HepG2 (cell line): ENCODE data around the gene C9orf78. TPM values are rescaled to one million over a fixed set of nuclear protein-coding genes. Genes with fewer than 3 reads are reported as not detected.

ENCODE experiments used
- ATAC-seq: fragments of 200-7000 bp; cut with Tn5 transposase; 3 replicates; pipeline ENCODE4 v1.9.1; 2020; ENCODE audit warnings: mild to moderate bottlenecking, moderate library complexity
- BruUV-seq: library from RNA; stranded (reverse); fragments of 400-500 nt; replicated peaks from 2 replicates; lab custom pipeline; 2021; lab: Mats Ljungman, UMichigan
- CTCF ChIA-PET: fragments of 300-600 bp; formaldehyde crosslinking; extraction: SDS; loops from one replicate; lab custom pipeline; 2021; ENCODE audit warnings: low total read pairs, inconsistent platforms, low intra/inter-chr PET ratio; lab: Yijun Ruan, JAX
- POLR2A ChIA-PET: fragments of 350-600 bp; sonication (Branson Sonifier 250); formaldehyde crosslinking; loops from one replicate; lab custom pipeline; 2020; ENCODE audit warnings: antibody characterized with exemption, inconsistent platforms; lab: Yijun Ruan, JAX
- DNase-seq: peaks from one replicate; pipeline ENCODE4 v3.0.0-alpha.2; 2015; ENCODE audit warnings: low spot score
- FAIRE-seq: peaks from 3 replicates; lab custom pipeline; 2011; peaks lifted over from hg19 to GRCh38; lab: Jason Lieb, UNC
- H2AFZ ChIP-seq: one replicate; pipeline ENCODE4 v1.6.1; 2011; ENCODE audit warnings: low read length, inconsistent platforms
- H3K27ac ChIP-seq: fragments of 300-600 bp; 3 replicates; pipeline ENCODE4 v1.8.0; 2011; ENCODE audit warnings: mixed run types, mild to moderate bottlenecking, mixed read lengths, low read length, inconsistent platforms; ENCODE audit not compliant: insufficient read depth; ENCODE audit errors: extremely low read length
- H3K27me3 ChIP-seq, 2 experiments: fragments of 200-600 bp in 1 of 2; 2 replicates in 1 of 2; 3 replicates in 1 of 2; pipeline versions ENCODE4 v1.6.0 to v1.8.0; 2011; ENCODE audit warnings: low read length in 2 of 2, mild to moderate bottlenecking in 2 of 2, moderate library complexity in 2 of 2, inconsistent platforms in 1 of 2; ENCODE audit not compliant: insufficient read depth in 2 of 2, control insufficient read depth in 1 of 2
- H3K36me3 ChIP-seq, 2 experiments: fragments of 200-600 bp in 1 of 2; replicated peaks in 1 of 2; 2 replicates in 1 of 2; 3 replicates in 1 of 2; pipeline versions ENCODE4 v1.5.1 to v1.8.0; 2011; ENCODE audit warnings: low read length in 2 of 2, inconsistent platforms in 1 of 2; ENCODE audit not compliant: insufficient read depth in 2 of 2, control insufficient read depth in 1 of 2
- H3K4me1 ChIP-seq: 2 replicates; pipeline ENCODE4 v1.5.1; 2012; ENCODE audit warnings: low read length, inconsistent platforms; ENCODE audit not compliant: insufficient read depth
- H3K4me2 ChIP-seq: 2 replicates; pipeline ENCODE4 v1.6.0; 2011; ENCODE audit warnings: low read depth, low read length, inconsistent platforms
- H3K4me3 ChIP-seq, 3 experiments: fragments of 200-600 bp in 1 of 3; sonication (generic), shearing (Covaris generic) in 1 of 3; replicated peaks in 1 of 3; 2 replicates each; pipeline ENCODE4 v1.5.1; 2011 to 2016; ENCODE audit warnings: low read length in 3 of 3, inconsistent platforms in 2 of 3, low read depth in 2 of 3, mild to moderate bottlenecking in 2 of 3, control low read depth in 1 of 3, mixed read lengths in 1 of 3; ENCODE audit not compliant: insufficient read depth in 1 of 3
- H3K79me2 ChIP-seq: one replicate; pipeline ENCODE4 v1.6.1; 2011; ENCODE audit warnings: low read length, inconsistent platforms; ENCODE audit not compliant: insufficient read depth
- H3K9ac ChIP-seq: 2 replicates; pipeline ENCODE4 v1.6.0; 2011; ENCODE audit warnings: mild to moderate bottlenecking, low read depth, low read length, inconsistent platforms; ENCODE audit not compliant: insufficient read depth
- H3K9me3 ChIP-seq: 2 replicates; pipeline ENCODE4 v1.5.1; 2012; ENCODE audit warnings: mild to moderate bottlenecking, low read length
- H4K20me1 ChIP-seq: 2 replicates; pipeline ENCODE4 v1.6.0; 2011; ENCODE audit warnings: inconsistent platforms, mild to moderate bottlenecking, low read length, moderate library complexity; ENCODE audit not compliant: insufficient read depth
- ARID3A ChIP-seq: IDR thresholded peaks from 2 replicates; pipeline ENCODE4 v1.6.1; 2012; ENCODE audit warnings: low read depth, low read length, improper control_type of control experiment
- BCL3 ChIP-seq: sonication (generic); formaldehyde crosslinking; IDR thresholded peaks from 2 replicates; pipeline ENCODE4 v1.5.1; 2020; ENCODE audit warnings: mild to moderate bottlenecking, missing genetic modification reagents, moderate library complexity
- EED ChIP-seq: sonication (generic); formaldehyde crosslinking; IDR thresholded peaks from 2 replicates; pipeline ENCODE4 v1.5.0; 2020; ENCODE audit warnings: mild to moderate bottlenecking, missing genetic modification reagents
- HMGA1 ChIP-seq: sonication (generic); formaldehyde crosslinking; conservative IDR thresholded peaks from 2 replicates; pipeline ENCODE4 v1.4.0; 2020; ENCODE audit warnings: missing genetic modification reagents
- MTA3 ChIP-seq: sonication (generic); formaldehyde crosslinking; IDR thresholded peaks from 2 replicates; pipeline ENCODE4 v1.4.0; 2020; ENCODE audit warnings: missing genetic modification reagents
- PHF5A ChIP-seq: IDR thresholded peaks from one replicate; pipeline ENCODE4 v1.6.1; 2018; ENCODE audit warnings: low read depth, missing genetic modification reagents; ENCODE audit not compliant: unreplicated experiment
- RXRA ChIP-seq: sonication (generic); formaldehyde crosslinking; IDR thresholded peaks from 2 replicates; pipeline ENCODE4 v1.5.1; 2020; ENCODE audit warnings: missing genetic modification reagents
- SRF ChIP-seq: IDR thresholded peaks from 2 replicates; pipeline ENCODE4 v1.6.1; 2011; ENCODE audit warnings: mild to moderate bottlenecking, low read depth, low read length, moderate library complexity
- ZNF629 ChIP-seq: sonication (generic); formaldehyde crosslinking; conservative IDR thresholded peaks from 2 replicates; pipeline ENCODE4 v1.5.0; 2020; ENCODE audit warnings: missing genetic modification reagents
- ZNF672 ChIP-seq: sonication (generic); formaldehyde crosslinking; IDR thresholded peaks from 2 replicates; pipeline ENCODE4 v1.8.1; 2022; ENCODE audit warnings: missing genetic modification reagents
- WGBS: methylation state at CpG from one replicate; pipeline ENCODE4 v1.1.6; 2017; ENCODE audit warnings: low lambda C conversion rate; 5-methylcytosine and 5-hydroxymethylcytosine counted together
- in situ Hi-C: cut with HindIII; loops from 2 replicates; pipeline ENCODE4 v1.10.0; 2017; ENCODE audit warnings: low pct_unique_long_range_greater_than_20kb; ENCODE audit not compliant: extremely low pct_ligation_motif_present
- intact Hi-C: fragments of 100-400 bp; cut with micrococcal nuclease; formaldehyde crosslinking; loops from one replicate; pipeline ENCODE4 v1.10.0; 2022; ENCODE audit not compliant: unreplicated experiment
- polyA plus RNA-seq, 8 experiments: library from polyadenylated mRNA; depleted of rRNA in 3 of 8; stranded (reverse) in 7 of 8; unstranded in 1 of 8; fragments of >200 nt; fragmentation: Illumina TruSeq in 4 of 8; extraction: Trizol in 4 of 8; gene quantifications; 2 replicates each; pipeline versions ENCODE4 v1.2.1 to v1.2.3, GENCODE V29; 2011 to 2016; ENCODE audit warnings: low read depth in 4 of 8, missing spikeins in 1 of 8, mixed read lengths in 1 of 8; ENCODE audit not compliant: insufficient read depth in 1 of 8
- total RNA-seq, 5 experiments: library from RNA; depleted of rRNA; stranded (reverse); fragments of >200 nt; fragmentation: Illumina TruSeq; extraction: Trizol; gene quantifications; 2 replicates each; pipeline ENCODE4 v1.2.3, GENCODE V29; 2016; ENCODE audit warnings: low read depth in 1 of 5
- TF ChIP-seq, protein P1 (sequence below): sonication (generic); formaldehyde crosslinking; IDR thresholded peaks from 2 replicates; pipeline ENCODE4 v1.9.0; 2022; ENCODE audit warnings: missing genetic modification reagents, mild to moderate bottlenecking, borderline replicate concordance
- TF ChIP-seq, protein P2 (sequence below): IDR thresholded peaks from 2 replicates; pipeline ENCODE4 v1.6.1; 2016; ENCODE audit warnings: missing biosample characterization, missing genetic modification reagents, low read depth

Gene C9orf78
- total and polyA plus RNA-seq, 2 of the 13 experiments (the other 11 are each of a cell fraction or from before 2014, with no cell fraction given), result 18.4 to 35.5 TPM

DNA sequence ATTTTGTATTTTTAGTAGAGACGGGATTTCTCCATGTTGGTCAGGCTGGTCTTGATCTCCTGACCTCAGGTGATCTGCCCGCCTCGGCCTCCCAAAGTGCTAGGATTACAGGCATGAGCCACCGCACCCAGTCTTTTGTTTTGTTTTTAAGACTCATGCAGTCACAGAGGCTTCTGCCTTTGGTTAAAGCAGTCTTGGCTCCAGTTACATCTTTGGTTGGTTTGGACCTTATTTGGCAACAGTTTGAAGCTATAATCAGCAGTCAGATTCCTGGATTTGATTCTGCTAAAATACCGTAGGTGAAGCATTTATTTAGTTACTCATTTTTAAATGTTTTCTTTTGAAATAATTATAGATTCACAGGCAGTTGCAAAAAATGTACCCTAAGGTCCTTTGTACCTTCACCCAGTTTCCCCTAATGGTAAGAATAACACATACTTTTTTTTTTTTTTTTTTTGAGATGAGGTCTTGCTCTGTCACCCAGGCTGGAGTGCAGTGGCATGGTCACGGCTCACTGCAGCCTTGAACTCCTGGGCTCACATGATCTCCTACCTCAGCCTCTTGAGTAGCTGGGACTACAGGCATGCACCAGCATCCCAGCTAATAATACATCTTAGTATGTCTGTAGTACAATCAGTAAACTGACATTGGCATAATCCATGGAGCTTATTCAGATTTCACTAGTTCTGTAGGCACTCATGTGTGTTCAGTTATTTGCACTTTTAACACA lies 15.9 kb upstream of the C9orf78 start (continued):
- TF ChIP-seq, protein P1, sequence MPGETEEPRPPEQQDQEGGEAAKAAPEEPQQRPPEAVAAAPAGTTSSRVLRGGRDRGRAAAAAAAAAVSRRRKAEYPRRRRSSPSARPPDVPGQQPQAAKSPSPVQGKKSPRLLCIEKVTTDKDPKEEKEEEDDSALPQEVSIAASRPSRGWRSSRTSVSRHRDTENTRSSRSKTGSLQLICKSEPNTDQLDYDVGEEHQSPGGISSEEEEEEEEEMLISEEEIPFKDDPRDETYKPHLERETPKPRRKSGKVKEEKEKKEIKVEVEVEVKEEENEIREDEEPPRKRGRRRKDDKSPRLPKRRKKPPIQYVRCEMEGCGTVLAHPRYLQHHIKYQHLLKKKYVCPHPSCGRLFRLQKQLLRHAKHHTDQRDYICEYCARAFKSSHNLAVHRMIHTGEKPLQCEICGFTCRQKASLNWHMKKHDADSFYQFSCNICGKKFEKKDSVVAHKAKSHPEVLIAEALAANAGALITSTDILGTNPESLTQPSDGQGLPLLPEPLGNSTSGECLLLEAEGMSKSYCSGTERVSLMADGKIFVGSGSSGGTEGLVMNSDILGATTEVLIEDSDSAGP (CRISPR knock-in tag), result no peak
- TF ChIP-seq, protein P2, sequence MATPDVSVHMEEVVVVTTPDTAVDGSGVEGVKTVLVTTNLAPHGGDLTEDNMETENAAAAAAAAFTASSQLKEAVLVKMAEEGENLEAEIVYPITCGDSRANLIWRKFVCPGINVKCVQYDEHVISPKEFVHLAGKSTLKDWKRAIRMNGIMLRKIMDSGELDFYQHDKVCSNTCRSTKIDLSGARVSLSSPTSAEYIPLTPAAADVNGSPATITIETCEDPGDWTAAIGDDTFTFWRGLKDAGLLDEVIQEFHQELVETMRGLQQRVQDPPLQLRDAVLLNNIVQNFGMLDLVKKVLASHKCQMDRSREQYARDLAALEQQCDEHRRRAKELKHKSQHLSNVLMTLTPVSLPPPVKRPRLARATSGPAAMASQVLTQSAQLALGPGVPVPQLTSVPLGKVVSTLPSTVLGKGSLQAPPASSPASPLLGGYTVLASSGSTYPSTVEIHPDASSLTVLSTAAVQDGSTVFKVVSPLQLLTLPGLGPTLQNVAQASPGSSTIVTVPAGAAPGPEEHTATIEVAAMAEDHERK, result no peak
- no peak for TF ChIP-seq EED (CRISPR knock-in tag)
- no peak for TF ChIP-seq ZNF629 (CRISPR knock-in tag)

DNA sequence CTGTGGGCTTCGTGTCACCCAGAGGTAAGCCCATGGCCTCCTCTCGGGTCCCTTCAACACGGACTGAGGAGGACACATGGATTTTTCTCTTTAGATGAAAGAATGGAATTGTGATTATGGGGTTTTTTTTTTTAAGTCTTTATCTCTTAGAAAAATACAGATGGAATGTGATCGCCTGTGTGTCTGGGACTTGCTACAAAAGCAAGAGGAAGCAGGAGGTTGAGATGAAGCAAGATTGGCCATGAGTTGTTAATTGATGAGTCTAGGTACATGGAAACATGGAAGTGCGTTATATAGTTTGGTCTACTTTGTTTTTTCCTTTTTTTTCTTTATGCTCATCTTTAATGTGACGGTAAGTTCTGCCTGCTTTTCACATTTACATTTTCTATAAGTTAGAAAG lies 14.8 kb upstream of the C9orf78 start:
- ChIA-PET CTCF (no interaction called here), POLR2A (no interaction called here)
- Histone ChIP-seq H3K9me3 (no peaks in the 10 kb centered on the region), H3K9ac (no peak overlapping the region), H3K27ac (no peak overlapping the region), H3K4me3 (no peak overlapping the region), H4K20me1 (no peaks in the 10 kb centered on the region), H3K36me3 (peaks cover 3 to 12% of the 10 kb centered on the region in 2 experiments; a peak in 3 of 5 replicates), H3K4me1 (no peaks in the 10 kb centered on the region), H3K79me2 (no peaks in the 10 kb centered on the region), H3K27me3 (no peaks in the 10 kb centered on the region), H2AFZ (no peak overlapping the region), H3K4me2 (no peak overlapping the region)
- no peak for FAIRE-seq
- no TSS peak for BruUV-seq
- ATAC-seq, result no peak
- in situ Hi-C loops (no loop called here), intact Hi-C loops (no loop called here)
- 95% methylated on average over 6 of the region's 6 CpGs for WGBS
- TF ChIP-seq MTA3 (CRISPR knock-in tag) (no peak), RXRA (no peak), PHF5A (CRISPR knock-in tag) (no peak), ARID3A (no peak), BCL3 (CRISPR knock-in tag) (no peak), ZNF672 (no peak), HMGA1 (CRISPR knock-in tag) (no peak), SRF (no peak)
- DNase-seq, result no peak
